ENCODE measurements around the gene NOM1.
"Not testable (repeated sequence)": the region's sequence is repeated elsewhere in the genome, so short reads cannot be mapped to it uniquely, and the experiment has no call there.

The NOM1 gene

DNA sequence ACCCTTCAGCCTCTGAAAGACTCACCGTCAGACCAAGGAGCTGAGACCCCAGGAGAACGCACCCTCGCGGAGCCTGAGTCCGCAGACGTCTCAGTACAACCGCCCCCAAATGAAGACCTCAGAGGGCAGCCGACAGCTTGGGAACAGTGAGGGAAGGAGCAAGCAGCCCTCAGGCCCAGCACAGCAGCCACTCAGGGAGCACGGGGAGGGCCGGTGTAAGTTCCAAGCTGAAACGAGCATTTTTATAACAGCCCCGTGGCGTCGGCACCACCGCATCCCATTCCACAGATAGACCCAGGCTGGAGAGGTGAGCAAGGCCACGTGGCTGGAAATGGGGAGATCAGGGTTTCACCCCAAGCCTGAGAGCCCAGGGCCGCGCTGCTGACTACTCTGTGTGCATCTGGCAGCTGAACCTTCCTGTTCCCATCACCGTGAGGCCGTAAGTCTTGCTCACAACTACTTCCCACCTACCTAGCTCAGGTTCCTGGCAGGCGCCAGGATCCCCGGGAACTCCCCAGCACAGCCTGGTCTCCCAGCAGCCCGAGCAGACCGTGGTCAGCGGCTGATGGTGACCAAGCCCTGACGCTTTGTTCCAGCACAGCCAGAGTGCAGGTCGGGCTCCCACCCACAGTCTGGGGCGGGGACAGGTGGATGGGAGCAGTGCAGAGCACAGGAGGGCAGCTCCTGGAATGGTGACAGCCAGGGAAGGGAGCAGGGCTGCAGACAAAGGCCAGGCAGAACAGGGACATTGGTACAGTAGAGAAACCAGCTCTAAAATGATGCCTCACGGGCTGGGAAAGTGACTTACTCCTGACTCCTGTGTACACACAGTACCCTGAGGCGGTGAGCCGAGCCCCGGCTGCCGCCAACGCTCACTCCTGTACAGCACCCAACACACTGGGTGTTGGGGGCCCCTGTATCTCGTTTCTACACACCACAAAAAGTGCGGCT lies 6.1 kb upstream of the NOM1 start:
- no peak for DNase-seq (ENCODE audit: low read depth)
- TF ChIP-seq, protein P1, sequence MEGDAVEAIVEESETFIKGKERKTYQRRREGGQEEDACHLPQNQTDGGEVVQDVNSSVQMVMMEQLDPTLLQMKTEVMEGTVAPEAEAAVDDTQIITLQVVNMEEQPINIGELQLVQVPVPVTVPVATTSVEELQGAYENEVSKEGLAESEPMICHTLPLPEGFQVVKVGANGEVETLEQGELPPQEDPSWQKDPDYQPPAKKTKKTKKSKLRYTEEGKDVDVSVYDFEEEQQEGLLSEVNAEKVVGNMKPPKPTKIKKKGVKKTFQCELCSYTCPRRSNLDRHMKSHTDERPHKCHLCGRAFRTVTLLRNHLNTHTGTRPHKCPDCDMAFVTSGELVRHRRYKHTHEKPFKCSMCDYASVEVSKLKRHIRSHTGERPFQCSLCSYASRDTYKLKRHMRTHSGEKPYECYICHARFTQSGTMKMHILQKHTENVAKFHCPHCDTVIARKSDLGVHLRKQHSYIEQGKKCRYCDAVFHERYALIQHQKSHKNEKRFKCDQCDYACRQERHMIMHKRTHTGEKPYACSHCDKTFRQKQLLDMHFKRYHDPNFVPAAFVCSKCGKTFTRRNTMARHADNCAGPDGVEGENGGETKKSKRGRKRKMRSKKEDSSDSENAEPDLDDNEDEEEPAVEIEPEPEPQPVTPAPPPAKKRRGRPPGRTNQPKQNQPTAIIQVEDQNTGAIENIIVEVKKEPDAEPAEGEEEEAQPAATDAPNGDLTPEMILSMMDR (conservative IDR thresholded peaks at IDR 0.05; ENCODE audit: control insufficient read depth, insufficient read depth, low read depth, low read length) = no peak
- H3K4me3 ChIP-seq (ENCODE audit: control insufficient read depth, low read depth, low read length) = no peak overlapping the region

DNA sequence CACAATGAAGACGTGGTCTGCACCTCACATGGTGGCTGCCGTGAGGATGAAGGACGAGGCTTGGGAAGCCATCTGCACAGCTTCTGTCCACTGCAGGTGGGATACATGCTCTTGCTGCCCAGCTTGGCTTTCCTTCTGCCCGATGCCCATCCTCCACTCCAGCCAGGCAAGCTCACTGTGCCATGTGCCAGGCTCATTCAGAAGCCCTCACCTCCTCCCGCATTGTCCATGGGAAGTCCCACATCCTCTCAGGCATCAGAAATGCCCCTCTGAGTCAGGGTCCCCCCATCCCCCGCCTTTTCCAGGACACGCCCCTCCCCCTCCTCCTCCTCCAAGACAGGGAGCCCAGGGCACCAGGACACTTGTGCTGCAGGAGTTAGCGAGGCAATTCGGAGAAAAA lies 4.6 kb upstream of the NOM1 start:
- DNase-seq (ENCODE audit: low read depth) = no peak
- TF ChIP-seq, protein P1 (conservative IDR thresholded peaks at IDR 0.05; ENCODE audit: control insufficient read depth, insufficient read depth, low read depth, low read length) = no peak

DNA sequence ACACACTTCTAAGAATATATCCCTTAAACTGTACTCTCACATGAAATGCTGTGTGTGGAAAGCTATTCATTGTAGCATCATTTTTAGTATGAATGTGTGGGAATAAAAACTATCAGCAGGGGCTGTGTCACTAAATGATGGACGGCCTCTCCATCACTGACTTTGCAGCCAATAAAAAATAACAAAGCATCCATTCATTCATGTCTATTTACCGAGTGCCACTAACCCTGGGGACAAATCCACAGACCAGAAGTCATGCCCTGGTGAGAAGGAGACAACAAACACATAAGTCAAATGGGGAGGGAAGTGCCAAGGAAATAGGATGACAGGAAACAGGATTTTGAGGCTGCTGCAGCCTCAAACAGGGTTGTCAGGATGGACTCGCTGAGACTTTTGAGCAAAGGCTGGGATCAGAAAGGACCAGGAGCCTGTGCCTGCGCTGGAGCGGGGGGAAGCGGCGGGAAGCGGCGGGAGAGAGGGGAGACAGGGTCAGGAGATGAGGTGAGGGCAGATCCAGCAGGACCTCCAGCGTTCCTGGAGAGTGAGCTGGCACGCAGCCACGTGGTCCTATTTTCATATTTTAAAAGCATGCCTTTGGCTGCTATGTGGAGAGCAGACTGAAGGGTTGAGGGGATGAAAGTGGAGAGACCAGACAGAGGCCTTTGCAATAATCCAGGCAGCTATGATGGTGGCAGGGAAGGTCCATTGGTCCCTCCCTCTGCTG lies 2.2 kb upstream of the NOM1 start:
- no peak for DNase-seq (ENCODE audit: low read depth)
- H3K4me3 ChIP-seq (ENCODE audit: control insufficient read depth, low read depth, low read length) = no peak overlapping the region
- TF ChIP-seq, protein P1 (conservative IDR thresholded peaks at IDR 0.05; ENCODE audit: control insufficient read depth, insufficient read depth, low read depth, low read length) = no peak

More for the DNA sequence above, 4.6 kb upstream of the NOM1 start:
- no peak overlapping the region for H3K4me3 ChIP-seq (ENCODE audit: control insufficient read depth, low read depth, low read length)

DNA sequence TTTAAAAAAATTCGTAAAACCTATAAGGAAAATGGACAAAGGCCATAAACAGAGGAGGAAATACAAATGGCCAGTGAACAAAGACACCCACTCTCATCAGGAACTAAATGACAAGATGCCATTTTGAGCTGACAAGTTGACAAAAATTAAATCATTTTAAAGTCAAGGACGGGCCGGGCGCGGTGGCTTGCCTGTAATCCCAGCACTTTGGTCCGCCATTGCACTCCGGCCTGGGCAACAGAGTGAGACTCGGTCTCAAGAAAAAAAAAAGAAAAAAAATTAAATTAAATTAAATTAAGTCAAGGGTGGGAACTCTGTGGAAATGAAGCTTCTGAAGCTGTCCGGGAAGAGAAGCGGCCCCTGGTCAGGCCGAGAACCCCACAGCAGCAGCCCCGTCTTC lies 1.2 kb upstream of the NOM1 start:
- DNase-seq (ENCODE audit: low read depth) = no peak
- peak overlapping the region; percentile 61 for H3K4me3 ChIP-seq (ENCODE audit: control insufficient read depth, low read depth, low read length)
- TF ChIP-seq, protein P1 (conservative IDR thresholded peaks at IDR 0.05; ENCODE audit: control insufficient read depth, insufficient read depth, low read depth, low read length) = no peak

DNA sequence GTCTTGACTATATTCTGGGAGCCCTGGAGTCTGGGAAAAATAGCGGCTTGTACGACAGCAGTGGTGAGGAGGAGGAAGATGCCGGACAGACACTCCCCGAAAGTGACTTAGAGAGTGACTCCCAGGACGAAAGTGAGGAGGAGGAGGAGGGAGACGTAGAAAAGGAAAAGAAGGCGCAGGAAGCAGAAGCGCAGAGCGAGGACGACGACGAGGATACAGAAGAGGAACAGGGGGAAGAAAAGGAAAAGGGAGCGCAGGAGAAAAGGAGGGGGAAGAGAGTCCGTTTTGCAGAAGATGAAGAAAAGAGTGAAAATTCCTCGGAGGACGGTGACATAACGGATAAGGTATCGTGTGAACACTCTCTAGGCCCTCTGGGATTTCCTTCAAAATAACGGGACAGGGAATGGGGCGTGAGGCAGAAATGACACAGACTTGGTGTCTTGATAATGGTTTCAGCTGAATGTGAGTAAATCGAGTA lies 908 bp downstream of the NOM1 start:
- peak overlapping the region; percentile 89 for H3K4me3 ChIP-seq (ENCODE audit: control insufficient read depth, low read depth, low read length)
- DNase-seq (ENCODE audit: low read depth) = peak; percentile 10
- TF ChIP-seq, protein P1 (conservative IDR thresholded peaks at IDR 0.05; ENCODE audit: control insufficient read depth, insufficient read depth, low read depth, low read length) = no peak

DNA sequence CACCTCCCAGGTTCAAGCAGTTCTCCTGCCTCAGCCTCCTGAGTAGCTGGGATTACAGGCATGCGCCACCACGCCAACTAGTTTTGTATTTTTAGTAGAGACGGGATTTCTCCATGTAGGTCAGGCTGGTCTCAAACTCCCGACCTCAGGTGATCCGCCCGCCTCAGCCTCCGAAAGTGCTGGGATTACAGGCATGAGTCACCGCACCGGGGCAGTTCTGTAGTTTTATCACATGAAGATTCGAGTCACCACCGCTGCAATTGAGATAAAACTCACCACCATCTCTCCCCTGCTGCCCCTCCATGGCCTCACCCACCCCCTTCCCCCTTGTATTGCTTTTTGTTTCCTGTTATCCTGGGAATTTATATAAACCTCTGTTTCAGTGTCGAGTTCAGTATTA lies 3.7 kb downstream of the NOM1 start:
- not testable (repeated sequence) for H3K4me3 ChIP-seq (ENCODE audit: control insufficient read depth, low read depth, low read length); DNase-seq (ENCODE audit: low read depth)

DNA sequence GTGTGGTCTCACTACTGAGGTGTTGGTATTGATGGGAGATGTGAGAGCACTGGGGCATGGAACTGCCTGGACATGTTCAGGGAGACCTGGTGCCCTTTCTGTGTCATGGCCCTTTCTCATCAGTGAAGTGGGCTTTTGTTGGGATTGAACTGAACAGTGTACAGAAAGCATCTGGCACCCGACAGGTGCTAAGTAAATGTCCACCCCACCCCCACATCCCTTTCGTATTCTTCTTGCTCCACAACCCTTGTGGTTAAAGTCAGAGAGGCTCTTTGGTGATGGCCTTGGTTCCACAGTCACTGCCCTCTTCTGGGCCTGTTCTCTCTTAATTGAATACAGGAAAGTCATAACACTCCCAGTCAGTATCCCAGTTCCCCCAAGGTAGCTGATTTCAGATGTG lies 5.4 kb downstream of the NOM1 start:
- no peak for DNase-seq (ENCODE audit: low read depth)
- no peak overlapping the region for H3K4me3 ChIP-seq (ENCODE audit: control insufficient read depth, low read depth, low read length)
- TF ChIP-seq, protein P1 (conservative IDR thresholded peaks at IDR 0.05; ENCODE audit: control insufficient read depth, insufficient read depth, low read depth, low read length) = no peak

Measured in fibroblast of mammary gland (primary cell).